Measurements from ENCODE around the gene CYSRT1.

The CYSRT1 gene

GRCh38 chr9:137227054-137227852 is 2.3 kb downstream of the CYSRT1 start, which contains the start of gene RNF224:
RNF224 (plus strand) TSS chr9:137227502; CDS start chr9:137228336, 834 bp downstream.
- DNase-seq, result peak; percentile 86

- DNase-seq, result no peak
These were observed 3.0 kb downstream of the CYSRT1 start for GRCh38 chr9:137227853-137228505.

- no peak for DNase-seq
These were observed 3.6 kb downstream of the CYSRT1 start for GRCh38 chr9:137228506-137228967.

GRCh38 chr9:137228968-137229896 is 4.3 kb downstream of the CYSRT1 start:
- DNase-seq, result no peak

- no peak for DNase-seq
These were observed 5.1 kb downstream of the CYSRT1 start for GRCh38 chr9:137229903-137230704.

- no peak for DNase-seq
These were observed 5.9 kb downstream of the CYSRT1 start, which contains the start of gene SLC34A3 for GRCh38 chr9:137230705-137231371. SLC34A3 (plus strand) TSS chr9:137230901; CDS start chr9:137231703, 802 bp downstream.

- no peak for DNase-seq
These were observed 6.5 kb downstream of the CYSRT1 start for GRCh38 chr9:137231372-137232039.

GRCh38 chr9:137232101-137232500 is 7.1 kb downstream of the CYSRT1 start:
- DNase-seq, result no peak

- DNase-seq, result no peak
These were observed 7.5 kb downstream of the CYSRT1 start for GRCh38 chr9:137232510-137232909.

GRCh38 chr9:137233143-137233980 is 8.4 kb downstream of the CYSRT1 start:
- DNase-seq, result no peak

GRCh38 chr9:137234055-137234697 is 9.2 kb downstream of the CYSRT1 start:
- no peak for DNase-seq

- no peak for DNase-seq
These were observed 9.9 kb downstream of the CYSRT1 start for GRCh38 chr9:137234758-137235423.

GRCh38 chr9:137235424-137236237 is 10.7 kb downstream of the CYSRT1 start:
- DNase-seq, result no peak

GRCh38 chr9:137236238-137236935 is 11.4 kb downstream of the CYSRT1 start:
- peak; percentile 88 for DNase-seq

- DNase-seq, result no peak
These were observed 12.0 kb downstream of the CYSRT1 start for GRCh38 chr9:137236936-137237421.

- no peak for DNase-seq
These were observed 13.1 kb downstream of the CYSRT1 start for GRCh38 chr9:137237759-137238726.

All from right forelimb (tissue), 1 donor.